ENCODE data around the gene PRM1. TPM values are rescaled to one million over a fixed set of nuclear protein-coding genes. Genes with fewer than 3 reads are reported as not detected.

Gene PRM1
- total RNA-seq, 1 experiment from 2014 or later, result not detected

DNA sequence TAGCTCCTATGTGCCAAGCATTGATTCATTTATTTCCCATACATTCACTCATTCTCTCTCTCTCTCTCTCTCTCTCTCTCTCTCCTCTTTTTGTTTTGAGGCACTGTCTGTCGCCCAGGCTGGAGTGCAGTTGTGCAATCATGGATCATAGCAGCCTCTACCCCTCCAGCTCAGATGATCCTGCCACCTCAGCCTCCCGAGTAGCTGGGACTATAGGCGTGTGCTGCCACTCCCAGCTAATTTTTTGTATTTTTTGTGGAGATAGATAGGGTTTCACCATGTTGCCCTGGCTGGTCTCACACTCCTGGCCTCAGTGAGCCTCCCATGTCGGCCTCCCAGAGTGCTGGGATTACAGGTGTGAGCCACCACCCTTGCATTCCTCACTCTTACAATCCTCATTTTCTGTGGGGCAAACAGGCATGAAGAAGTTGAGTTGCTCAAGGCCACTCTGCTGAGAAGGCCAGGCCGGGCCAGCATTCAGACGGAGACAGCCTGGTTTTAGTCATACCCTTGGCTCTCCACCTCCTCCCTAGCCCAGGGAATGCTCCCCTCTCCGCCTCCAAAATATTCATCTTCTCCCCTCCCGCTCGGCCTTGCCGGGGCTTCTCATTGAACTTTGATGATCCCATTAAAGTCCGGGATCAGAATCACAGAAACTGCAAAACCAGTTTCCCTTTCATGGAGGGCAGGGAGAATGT lies 4.1 kb downstream of the PRM1 start:
- Histone ChIP-seq H3K4me2 (ENCODE audit: insufficient read depth, insufficient read length, low read length) (no peak overlapping the region), H3K27ac (ENCODE audit: insufficient read length, low read depth, low read length) (no peak overlapping the region), H3K27me3 (ENCODE audit: insufficient read depth, low read length) (no peaks in the 10 kb centered on the region), H4K8ac (replicated peaks; ENCODE audit: insufficient read length, low read depth, low read length) (no peak overlapping the region), H4K5ac (ENCODE audit: insufficient read length, low read depth, low read length) (no peak overlapping the region), H3K56ac (ENCODE audit: insufficient read length, low read depth, low read length) (no peak overlapping the region), H2BK5ac (ENCODE audit: insufficient read length, low read length) (no peak overlapping the region), H3K9me3 (ENCODE audit: control insufficient read depth, low read depth, low read length) (no peaks in the 10 kb centered on the region), H2BK120ac (ENCODE audit: low read depth, low read length, poor library complexity, severe bottlenecking) (no peak overlapping the region), H3K79me2 (ENCODE audit: insufficient read depth, low read length) (no peaks in the 10 kb centered on the region), H2BK15ac (ENCODE audit: low read depth, low read length) (no peak overlapping the region), H3K4ac (ENCODE audit: low read depth, low read length) (no peak overlapping the region), H3K9ac (ENCODE audit: extremely low read depth, insufficient read length, low read length) (no peak overlapping the region), H3T11ph (ENCODE audit: low read length) (no peak overlapping the region), H3K14ac (ENCODE audit: insufficient read depth, low read length) (no peak overlapping the region), H4K20me1 (ENCODE audit: control insufficient read depth, insufficient read depth, insufficient read length) (no peaks in the 10 kb centered on the region), H3K79me1 (ENCODE audit: insufficient read depth, low read depth, low read length, poor library complexity, severe bottlenecking) (no peaks in the 10 kb centered on the region), H3K23me2 (ENCODE audit: insufficient read length, low read depth, low read length, poor library complexity, severe bottlenecking) (no peaks in the 10 kb centered on the region), H4K91ac (ENCODE audit: insufficient read length, low read depth, low read length) (no peak overlapping the region), H3K18ac (ENCODE audit: insufficient read length, low read depth, low read length) (no peak overlapping the region), H3K4me1 (ENCODE audit: insufficient read depth, low read length) (no peaks in the 10 kb centered on the region; the same call in 1 of the 2 replicates), H2BK20ac (ENCODE audit: low read depth, low read length, poor library complexity, severe bottlenecking) (no peak overlapping the region), H3K23ac (ENCODE audit: insufficient read length, low read depth, low read length) (no peak overlapping the region), H2BK12ac (ENCODE audit: insufficient read length, low read depth, low read length) (no peak overlapping the region), H2AFZ (ENCODE audit: low read length) (no peak overlapping the region), H2AK5ac (ENCODE audit: insufficient read length, low read length) (no peak overlapping the region)
- H3K9me3 Mint-ChIP-seq, result peaks cover 0 to 7% of the 10 kb centered on the region in 2 experiments; a peak in 3 of 5 replicates
- H3K27ac Mint-ChIP-seq, result peak overlapping the region in 1 of 3 experiments; percentile 87; a peak in 1 of 7 replicates
- DNase-seq, result no peak
- H3K36me3 Mint-ChIP-seq (ENCODE audit: insufficient read depth in 1 of 3, low read depth in 3 of 3), result no peaks in the 10 kb centered on the region
- peaks cover 9 to 16% of the 10 kb centered on the region in 2 experiments for H3K4me1 Mint-ChIP-seq
- no CpG with 5 or more reads among the region's 11 CpGs for WGBS (ENCODE audit: extremely low coverage, insufficient read length, low lambda C conversion rate)
- H3K4me3 Mint-ChIP-seq, result no peak overlapping the region
- TF ChIP-seq, protein P1, sequence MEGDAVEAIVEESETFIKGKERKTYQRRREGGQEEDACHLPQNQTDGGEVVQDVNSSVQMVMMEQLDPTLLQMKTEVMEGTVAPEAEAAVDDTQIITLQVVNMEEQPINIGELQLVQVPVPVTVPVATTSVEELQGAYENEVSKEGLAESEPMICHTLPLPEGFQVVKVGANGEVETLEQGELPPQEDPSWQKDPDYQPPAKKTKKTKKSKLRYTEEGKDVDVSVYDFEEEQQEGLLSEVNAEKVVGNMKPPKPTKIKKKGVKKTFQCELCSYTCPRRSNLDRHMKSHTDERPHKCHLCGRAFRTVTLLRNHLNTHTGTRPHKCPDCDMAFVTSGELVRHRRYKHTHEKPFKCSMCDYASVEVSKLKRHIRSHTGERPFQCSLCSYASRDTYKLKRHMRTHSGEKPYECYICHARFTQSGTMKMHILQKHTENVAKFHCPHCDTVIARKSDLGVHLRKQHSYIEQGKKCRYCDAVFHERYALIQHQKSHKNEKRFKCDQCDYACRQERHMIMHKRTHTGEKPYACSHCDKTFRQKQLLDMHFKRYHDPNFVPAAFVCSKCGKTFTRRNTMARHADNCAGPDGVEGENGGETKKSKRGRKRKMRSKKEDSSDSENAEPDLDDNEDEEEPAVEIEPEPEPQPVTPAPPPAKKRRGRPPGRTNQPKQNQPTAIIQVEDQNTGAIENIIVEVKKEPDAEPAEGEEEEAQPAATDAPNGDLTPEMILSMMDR (conservative IDR thresholded peaks at IDR 0.05), result no peak
- H3K27me3 Mint-ChIP-seq (ENCODE audit: low read depth), result no peaks in the 10 kb centered on the region; the same call in 1 of the 2 replicates

Data from H9 (cell line).